ENCODE data around the gene PANK2. TPM values are rescaled to one million over a fixed set of nuclear protein-coding genes. Genes with fewer than 3 reads are reported as not detected.

The PANK2 gene
- total RNA-seq, 1 experiment from 2014 or later: 62.7 TPM

DNA sequence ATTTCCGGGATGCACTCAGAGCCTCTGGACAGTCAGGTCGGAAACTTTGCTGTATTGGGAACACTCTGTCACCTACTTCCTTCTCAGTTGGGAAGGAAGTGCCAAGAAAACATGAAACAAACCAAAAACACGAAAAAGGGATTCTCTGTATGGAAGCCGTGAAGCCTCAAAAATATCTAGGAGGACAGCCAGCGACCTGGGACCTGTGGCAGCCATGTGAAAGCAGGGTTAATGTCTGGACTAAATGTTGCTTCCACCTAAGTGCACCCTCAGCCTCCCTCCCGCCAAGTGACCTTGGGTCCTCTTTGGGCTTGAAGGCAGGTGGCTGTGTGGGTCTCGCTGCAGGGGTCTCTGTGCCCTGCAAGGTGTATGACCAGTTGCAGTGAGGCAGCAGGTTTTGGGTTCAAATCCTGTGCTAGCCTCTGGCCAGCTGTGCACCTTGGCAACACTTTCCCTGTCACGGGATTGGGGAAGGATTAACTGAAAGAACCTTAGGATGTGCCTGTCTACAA, 41.7 kb upstream of the PANK2 start (continued):
- TF ChIP-seq RORB (CRISPR knock-in tag; IDR thresholded peaks at IDR 0.05) (no peak), MYBL2 (CRISPR knock-in tag; IDR thresholded peaks at IDR 0.05) (no peak)
- TF ChIP-seq, protein P1, sequence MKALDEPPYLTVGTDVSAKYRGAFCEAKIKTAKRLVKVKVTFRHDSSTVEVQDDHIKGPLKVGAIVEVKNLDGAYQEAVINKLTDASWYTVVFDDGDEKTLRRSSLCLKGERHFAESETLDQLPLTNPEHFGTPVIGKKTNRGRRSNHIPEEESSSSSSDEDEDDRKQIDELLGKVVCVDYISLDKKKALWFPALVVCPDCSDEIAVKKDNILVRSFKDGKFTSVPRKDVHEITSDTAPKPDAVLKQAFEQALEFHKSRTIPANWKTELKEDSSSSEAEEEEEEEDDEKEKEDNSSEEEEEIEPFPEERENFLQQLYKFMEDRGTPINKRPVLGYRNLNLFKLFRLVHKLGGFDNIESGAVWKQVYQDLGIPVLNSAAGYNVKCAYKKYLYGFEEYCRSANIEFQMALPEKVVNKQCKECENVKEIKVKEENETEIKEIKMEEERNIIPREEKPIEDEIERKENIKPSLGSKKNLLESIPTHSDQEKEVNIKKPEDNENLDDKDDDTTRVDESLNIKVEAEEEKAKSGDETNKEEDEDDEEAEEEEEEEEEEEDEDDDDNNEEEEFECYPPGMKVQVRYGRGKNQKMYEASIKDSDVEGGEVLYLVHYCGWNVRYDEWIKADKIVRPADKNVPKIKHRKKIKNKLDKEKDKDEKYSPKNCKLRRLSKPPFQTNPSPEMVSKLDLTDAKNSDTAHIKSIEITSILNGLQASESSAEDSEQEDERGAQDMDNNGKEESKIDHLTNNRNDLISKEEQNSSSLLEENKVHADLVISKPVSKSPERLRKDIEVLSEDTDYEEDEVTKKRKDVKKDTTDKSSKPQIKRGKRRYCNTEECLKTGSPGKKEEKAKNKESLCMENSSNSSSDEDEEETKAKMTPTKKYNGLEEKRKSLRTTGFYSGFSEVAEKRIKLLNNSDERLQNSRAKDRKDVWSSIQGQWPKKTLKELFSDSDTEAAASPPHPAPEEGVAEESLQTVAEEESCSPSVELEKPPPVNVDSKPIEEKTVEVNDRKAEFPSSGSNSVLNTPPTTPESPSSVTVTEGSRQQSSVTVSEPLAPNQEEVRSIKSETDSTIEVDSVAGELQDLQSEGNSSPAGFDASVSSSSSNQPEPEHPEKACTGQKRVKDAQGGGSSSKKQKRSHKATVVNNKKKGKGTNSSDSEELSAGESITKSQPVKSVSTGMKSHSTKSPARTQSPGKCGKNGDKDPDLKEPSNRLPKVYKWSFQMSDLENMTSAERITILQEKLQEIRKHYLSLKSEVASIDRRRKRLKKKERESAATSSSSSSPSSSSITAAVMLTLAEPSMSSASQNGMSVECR (CRISPR knock-in tag; IDR thresholded peaks at IDR 0.05; ENCODE audit: borderline replicate concordance): no peak
- TF ChIP-seq, protein P2, sequence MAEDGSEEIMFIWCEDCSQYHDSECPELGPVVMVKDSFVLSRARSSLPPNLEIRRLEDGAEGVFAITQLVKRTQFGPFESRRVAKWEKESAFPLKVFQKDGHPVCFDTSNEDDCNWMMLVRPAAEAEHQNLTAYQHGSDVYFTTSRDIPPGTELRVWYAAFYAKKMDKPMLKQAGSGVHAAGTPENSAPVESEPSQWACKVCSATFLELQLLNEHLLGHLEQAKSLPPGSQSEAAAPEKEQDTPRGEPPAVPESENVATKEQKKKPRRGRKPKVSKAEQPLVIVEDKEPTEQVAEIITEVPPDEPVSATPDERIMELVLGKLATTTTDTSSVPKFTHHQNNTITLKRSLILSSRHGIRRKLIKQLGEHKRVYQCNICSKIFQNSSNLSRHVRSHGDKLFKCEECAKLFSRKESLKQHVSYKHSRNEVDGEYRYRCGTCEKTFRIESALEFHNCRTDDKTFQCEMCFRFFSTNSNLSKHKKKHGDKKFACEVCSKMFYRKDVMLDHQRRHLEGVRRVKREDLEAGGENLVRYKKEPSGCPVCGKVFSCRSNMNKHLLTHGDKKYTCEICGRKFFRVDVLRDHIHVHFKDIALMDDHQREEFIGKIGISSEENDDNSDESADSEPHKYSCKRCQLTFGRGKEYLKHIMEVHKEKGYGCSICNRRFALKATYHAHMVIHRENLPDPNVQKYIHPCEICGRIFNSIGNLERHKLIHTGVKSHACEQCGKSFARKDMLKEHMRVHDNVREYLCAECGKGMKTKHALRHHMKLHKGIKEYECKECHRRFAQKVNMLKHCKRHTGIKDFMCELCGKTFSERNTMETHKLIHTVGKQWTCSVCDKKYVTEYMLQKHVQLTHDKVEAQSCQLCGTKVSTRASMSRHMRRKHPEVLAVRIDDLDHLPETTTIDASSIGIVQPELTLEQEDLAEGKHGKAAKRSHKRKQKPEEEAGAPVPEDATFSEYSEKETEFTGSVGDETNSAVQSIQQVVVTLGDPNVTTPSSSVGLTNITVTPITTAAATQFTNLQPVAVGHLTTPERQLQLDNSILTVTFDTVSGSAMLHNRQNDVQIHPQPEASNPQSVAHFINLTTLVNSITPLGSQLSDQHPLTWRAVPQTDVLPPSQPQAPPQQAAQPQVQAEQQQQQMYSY (CRISPR knock-in tag; IDR thresholded peaks at IDR 0.05): no peak

DNA sequence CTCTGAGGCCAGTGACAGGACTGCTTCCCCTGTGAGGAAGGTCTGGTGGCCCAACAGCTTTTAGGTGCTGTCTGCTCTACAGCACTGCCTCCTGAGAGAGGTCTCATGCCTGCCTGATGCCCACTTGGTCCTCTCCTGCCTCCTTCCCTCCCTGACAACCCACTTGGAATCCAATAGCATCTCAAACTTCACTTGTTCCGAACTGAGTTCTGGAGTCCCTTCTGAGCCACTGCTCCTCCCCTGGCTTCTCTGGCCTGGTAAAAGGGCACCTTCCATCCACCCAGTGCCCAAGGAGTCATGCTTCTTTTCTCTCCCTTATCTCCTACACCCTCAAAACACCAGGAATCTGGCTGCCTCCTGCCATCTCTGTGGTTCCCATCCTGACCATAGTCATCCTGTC, 40.6 kb upstream of the PANK2 start:
- Mint-ChIP-seq H3K27ac (no peak overlapping the region), H3K36me3 (no peaks in the 10 kb centered on the region), H3K9me3 (no peaks in the 10 kb centered on the region), H3K27me3 (ENCODE audit: low read depth) (no peaks in the 10 kb centered on the region), H3K4me3 (peak overlapping the region; percentile 85), H3K4me1 (peaks cover 5% of the 10 kb centered on the region)
- TF ChIP-seq SMAD3 (CRISPR knock-in tag; IDR thresholded peaks at IDR 0.05; ENCODE audit: borderline replicate concordance): no peak
- no peak for TF ChIP-seq ATF1 (CRISPR knock-in tag; IDR thresholded peaks at IDR 0.05)
- no peak for TF ChIP-seq EMX1 (CRISPR knock-in tag; IDR thresholded peaks at IDR 0.05)
- no peak for TF ChIP-seq SMAD4 (CRISPR knock-in tag; IDR thresholded peaks at IDR 0.05)
- TF ChIP-seq ZNF121 (CRISPR knock-in tag; IDR thresholded peaks at IDR 0.05): no peak
- TF ChIP-seq FOXK1 (CRISPR knock-in tag; IDR thresholded peaks at IDR 0.05): no peak
- TF ChIP-seq IRF2 (CRISPR knock-in tag; IDR thresholded peaks at IDR 0.05; ENCODE audit: borderline replicate concordance, low read depth): no peak
- TF ChIP-seq, protein P3, sequence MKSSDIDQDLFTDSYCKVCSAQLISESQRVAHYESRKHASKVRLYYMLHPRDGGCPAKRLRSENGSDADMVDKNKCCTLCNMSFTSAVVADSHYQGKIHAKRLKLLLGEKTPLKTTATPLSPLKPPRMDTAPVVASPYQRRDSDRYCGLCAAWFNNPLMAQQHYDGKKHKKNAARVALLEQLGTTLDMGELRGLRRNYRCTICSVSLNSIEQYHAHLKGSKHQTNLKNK (CRISPR knock-in tag; IDR thresholded peaks at IDR 0.05): no peak
- TF ChIP-seq, protein P4, sequence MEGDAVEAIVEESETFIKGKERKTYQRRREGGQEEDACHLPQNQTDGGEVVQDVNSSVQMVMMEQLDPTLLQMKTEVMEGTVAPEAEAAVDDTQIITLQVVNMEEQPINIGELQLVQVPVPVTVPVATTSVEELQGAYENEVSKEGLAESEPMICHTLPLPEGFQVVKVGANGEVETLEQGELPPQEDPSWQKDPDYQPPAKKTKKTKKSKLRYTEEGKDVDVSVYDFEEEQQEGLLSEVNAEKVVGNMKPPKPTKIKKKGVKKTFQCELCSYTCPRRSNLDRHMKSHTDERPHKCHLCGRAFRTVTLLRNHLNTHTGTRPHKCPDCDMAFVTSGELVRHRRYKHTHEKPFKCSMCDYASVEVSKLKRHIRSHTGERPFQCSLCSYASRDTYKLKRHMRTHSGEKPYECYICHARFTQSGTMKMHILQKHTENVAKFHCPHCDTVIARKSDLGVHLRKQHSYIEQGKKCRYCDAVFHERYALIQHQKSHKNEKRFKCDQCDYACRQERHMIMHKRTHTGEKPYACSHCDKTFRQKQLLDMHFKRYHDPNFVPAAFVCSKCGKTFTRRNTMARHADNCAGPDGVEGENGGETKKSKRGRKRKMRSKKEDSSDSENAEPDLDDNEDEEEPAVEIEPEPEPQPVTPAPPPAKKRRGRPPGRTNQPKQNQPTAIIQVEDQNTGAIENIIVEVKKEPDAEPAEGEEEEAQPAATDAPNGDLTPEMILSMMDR (IDR thresholded peaks at IDR 0.05): no peak
- no peak for TF ChIP-seq ZNF232 (CRISPR knock-in tag; IDR thresholded peaks at IDR 0.05)
- TF ChIP-seq, protein P5, sequence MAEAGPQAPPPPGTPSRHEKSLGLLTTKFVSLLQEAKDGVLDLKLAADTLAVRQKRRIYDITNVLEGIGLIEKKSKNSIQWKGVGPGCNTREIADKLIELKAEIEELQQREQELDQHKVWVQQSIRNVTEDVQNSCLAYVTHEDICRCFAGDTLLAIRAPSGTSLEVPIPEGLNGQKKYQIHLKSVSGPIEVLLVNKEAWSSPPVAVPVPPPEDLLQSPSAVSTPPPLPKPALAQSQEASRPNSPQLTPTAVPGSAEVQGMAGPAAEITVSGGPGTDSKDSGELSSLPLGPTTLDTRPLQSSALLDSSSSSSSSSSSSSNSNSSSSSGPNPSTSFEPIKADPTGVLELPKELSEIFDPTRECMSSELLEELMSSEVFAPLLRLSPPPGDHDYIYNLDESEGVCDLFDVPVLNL (CRISPR knock-in tag; IDR thresholded peaks at IDR 0.05; ENCODE audit: borderline replicate concordance, low read depth): no peak
- TF ChIP-seq TEAD1 (CRISPR knock-in tag; IDR thresholded peaks at IDR 0.05): no peak
- TF ChIP-seq ZNF416 (CRISPR knock-in tag; IDR thresholded peaks at IDR 0.05): no peak
- DNase-seq (ENCODE audit: low spot score): no peak
- CTCF ChIA-PET: interaction anchor here (1.7 kb wide), 1 partner anchor 62 kb away, joined by 5 read pairs; the partner anchor contains the start of gene CENPB
- no peak for ATAC-seq
- POLR2A ChIA-PET: interaction anchor here (0.6 kb wide), 1 partner anchor 10 kb away, joined by 7 read pairs; no protein-coding TSS in a partner anchor
